Lower leg skin (tissue), 3 donors: ENCODE measurements around the gene APOM.

Experiments
- CTCF ChIP-seq, 3 donors: fragments of 450-650 bp; IDR thresholded peaks; one replicate each; pipeline ENCODE4 v1.5.1; 2016; ENCODE audit warnings: antibody characterized with exemption in 3 of 3, mild to moderate bottlenecking in 3 of 3, moderate library complexity in 2 of 3
- POLR2A ChIP-seq, 2 donors: fragments of 450-650 bp; IDR thresholded peaks; one replicate each; pipeline ENCODE4 v1.6.1; 2016 to 2017; ENCODE audit warnings: antibody characterized with exemption in 2 of 2, mild to moderate bottlenecking in 1 of 2, moderate library complexity in 1 of 2

GRCh38 chr6:31693535-31693934 is 37.8 kb downstream of the APOM start:
- TF ChIP-seq CTCF (IDR thresholded peaks at IDR 0.05) (no peak), POLR2A (IDR thresholded peaks at IDR 0.05) (no peak)
